ENCODE measurements around the gene CTSH. TPM values are rescaled to one million over a fixed set of nuclear protein-coding genes. Genes with fewer than 3 reads are reported as not detected.

The CTSH gene
- total and polyA plus RNA-seq, 2 of the 13 experiments (the other 11 are each of a cell fraction or from before 2014, with no cell fraction given) = 265 to 653 TPM

DNA sequence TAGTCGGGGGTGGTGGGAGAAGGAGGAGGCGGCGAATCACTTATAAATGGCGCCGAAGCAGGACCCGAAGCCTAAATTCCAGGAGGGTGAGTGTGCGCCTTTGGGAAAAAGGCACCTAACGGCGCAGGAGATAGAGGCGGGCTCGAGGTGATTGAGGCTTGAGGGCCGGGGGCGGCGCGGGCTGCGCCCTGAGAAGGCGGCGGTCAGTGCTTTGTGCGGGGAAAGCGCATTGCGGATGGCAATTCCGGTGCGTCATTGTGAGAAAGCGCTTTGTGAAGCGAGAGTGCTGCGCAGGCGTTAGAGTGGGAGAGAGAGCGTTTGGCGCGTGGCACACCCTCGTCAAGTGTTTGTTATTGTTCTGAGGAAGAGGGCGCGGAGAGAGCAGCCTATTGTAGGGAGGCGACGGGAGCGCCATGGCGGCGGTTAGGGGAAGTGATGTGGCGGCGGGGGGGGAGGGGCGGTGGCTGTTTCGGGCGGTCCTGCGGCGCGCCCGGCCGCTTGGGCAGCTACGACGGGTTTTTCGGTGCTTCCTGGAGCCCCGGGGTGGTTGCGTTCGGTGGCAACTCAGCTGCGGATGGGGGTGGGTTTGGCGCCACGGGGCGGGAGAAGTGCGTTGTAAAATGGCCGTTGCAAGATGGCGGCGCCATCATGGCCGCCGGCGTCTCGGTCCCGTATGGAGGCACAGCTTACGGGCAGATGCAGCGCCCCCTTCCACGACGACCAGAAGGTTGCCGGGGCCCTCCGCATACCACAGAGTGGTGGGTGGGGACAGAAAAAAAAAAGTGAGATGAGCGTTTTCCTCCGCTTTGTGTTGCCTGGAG, 71.7 kb downstream of the CTSH start (continued):
- TF ChIP-seq TIGD3 (CRISPR knock-in tag; IDR thresholded peaks at IDR 0.05; ENCODE audit: borderline replicate concordance) (no peak), AKAP8 (CRISPR knock-in tag; IDR thresholded peaks at IDR 0.05) (no peak), PREB (CRISPR knock-in tag; IDR thresholded peaks at IDR 0.05) (no peak), ZC3H13 (CRISPR knock-in tag; IDR thresholded peaks at IDR 0.05) (peak; percentile 74; the same call in 1 of the 2 replicates), NPAS2 (CRISPR knock-in tag; IDR thresholded peaks at IDR 0.05; ENCODE audit: borderline replicate concordance) (no peak), HNRNPH1 (optimal IDR thresholded peaks at IDR 0.05; ENCODE audit: low read depth, low read length) (peak; percentile 35), E2F5 (CRISPR knock-in tag; conservative IDR thresholded peaks at IDR 0.05) (0 out of 2 replicates have a peak, but pooled peaks have one; percentile 48), NR2F2 (IDR thresholded peaks at IDR 0.05; ENCODE audit: borderline replicate concordance, low read depth) (peak; percentile 6; the same call in 1 of the 2 replicates), FOXK1 (CRISPR knock-in tag; IDR thresholded peaks at IDR 0.05; ENCODE audit: borderline replicate concordance, low read depth) (0 out of 2 replicates have a peak, but pooled peaks have one; percentile 36), RFXANK (CRISPR knock-in tag; IDR thresholded peaks at IDR 0.05) (0 out of 2 replicates have a peak, but pooled peaks have one; percentile 32), ZNF740 (CRISPR knock-in tag; IDR thresholded peaks at IDR 0.05) (peak; percentile 50; the same call in 1 of the 2 replicates), ZNF292 (CRISPR knock-in tag; IDR thresholded peaks at IDR 0.05; ENCODE audit: borderline replicate concordance, low read depth) (0 out of 2 replicates have a peak, but pooled peaks have one; percentile 24), ZNF580 (CRISPR knock-in tag; IDR thresholded peaks at IDR 0.05; ENCODE audit: borderline replicate concordance, low read depth) (0 out of 2 replicates have a peak, but pooled peaks have one; percentile 74), HOXA9 (CRISPR knock-in tag; IDR thresholded peaks at IDR 0.05; ENCODE audit: borderline replicate concordance) (no peak), KDM4B (CRISPR knock-in tag; IDR thresholded peaks at IDR 0.05) (peak; percentile 3; the same call in 1 of the 2 replicates), MBD4 (IDR thresholded peaks at IDR 0.05; ENCODE audit: borderline replicate concordance, low read length) (no peak), KLF11 (CRISPR knock-in tag; IDR thresholded peaks at IDR 0.05) (0 out of 2 replicates have a peak, but pooled peaks have one; percentile 10)
- TF ChIP-seq, protein P1, sequence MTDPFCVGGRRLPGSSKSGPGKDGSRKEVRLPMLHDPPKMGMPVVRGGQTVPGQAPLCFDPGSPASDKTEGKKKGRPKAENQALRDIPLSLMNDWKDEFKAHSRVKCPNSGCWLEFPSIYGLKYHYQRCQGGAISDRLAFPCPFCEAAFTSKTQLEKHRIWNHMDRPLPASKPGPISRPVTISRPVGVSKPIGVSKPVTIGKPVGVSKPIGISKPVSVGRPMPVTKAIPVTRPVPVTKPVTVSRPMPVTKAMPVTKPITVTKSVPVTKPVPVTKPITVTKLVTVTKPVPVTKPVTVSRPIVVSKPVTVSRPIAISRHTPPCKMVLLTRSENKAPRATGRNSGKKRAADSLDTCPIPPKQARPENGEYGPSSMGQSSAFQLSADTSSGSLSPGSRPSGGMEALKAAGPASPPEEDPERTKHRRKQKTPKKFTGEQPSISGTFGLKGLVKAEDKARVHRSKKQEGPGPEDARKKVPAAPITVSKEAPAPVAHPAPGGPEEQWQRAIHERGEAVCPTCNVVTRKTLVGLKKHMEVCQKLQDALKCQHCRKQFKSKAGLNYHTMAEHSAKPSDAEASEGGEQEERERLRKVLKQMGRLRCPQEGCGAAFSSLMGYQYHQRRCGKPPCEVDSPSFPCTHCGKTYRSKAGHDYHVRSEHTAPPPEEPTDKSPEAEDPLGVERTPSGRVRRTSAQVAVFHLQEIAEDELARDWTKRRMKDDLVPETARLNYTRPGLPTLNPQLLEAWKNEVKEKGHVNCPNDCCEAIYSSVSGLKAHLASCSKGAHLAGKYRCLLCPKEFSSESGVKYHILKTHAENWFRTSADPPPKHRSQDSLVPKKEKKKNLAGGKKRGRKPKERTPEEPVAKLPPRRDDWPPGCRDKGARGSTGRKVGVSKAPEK (CRISPR knock-in tag; IDR thresholded peaks at IDR 0.05; ENCODE audit: borderline replicate concordance) = no peak
- TF ChIP-seq, protein P2, sequence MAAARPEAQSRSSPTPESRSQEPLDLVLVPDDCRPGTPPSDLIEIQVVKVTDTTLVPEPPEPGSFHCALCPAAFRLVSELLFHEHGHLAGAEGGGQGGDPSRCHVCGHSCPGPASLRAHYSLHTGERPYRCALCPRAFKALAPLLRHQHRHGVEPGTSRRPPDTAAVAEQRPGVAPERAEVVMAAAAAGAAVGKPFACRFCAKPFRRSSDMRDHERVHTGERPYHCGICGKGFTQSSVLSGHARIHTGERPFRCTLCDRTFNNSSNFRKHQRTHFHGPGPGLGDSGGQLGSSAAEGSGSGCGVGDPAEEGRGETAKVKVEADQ (CRISPR knock-in tag; IDR thresholded peaks at IDR 0.05; ENCODE audit: borderline replicate concordance) = peak; percentile 28; the same call in 1 of the 2 replicates
